Retinal pigment epithelial cell (primary cell): ENCODE data around the gene OPCML.

ENCODE experiments used
- DNase-seq: peaks from one replicate; pipeline ENCODE4 v3.0.0-alpha.2; 2010; ENCODE audit warnings: low read depth
- H3K4me3 ChIP-seq: 2 replicates; pipeline ENCODE4 v1.5.1; 2011; ENCODE audit warnings: mild to moderate bottlenecking, low read length, control low read depth, moderate library complexity
- CTCF ChIP-seq: conservative IDR thresholded peaks from 2 replicates; pipeline ENCODE4 v1.5.1; 2011; ENCODE audit warnings: low read depth, low read length, control low read depth, inconsistent platforms

Gene OPCML

GRCh38 chr11:132471466-132471865 lies 1060.8 kb downstream of the OPCML start:
- TF ChIP-seq CTCF, result no peak
- no peak overlapping the region for H3K4me3 ChIP-seq
- no peak for DNase-seq

GRCh38 chr11:132466983-132467382 lies 1065.3 kb downstream of the OPCML start:
- TF ChIP-seq CTCF, result no peak

GRCh38 chr11:132464939-132465338 lies 1067.4 kb downstream of the OPCML start:
- no peak for DNase-seq
- no peak overlapping the region for H3K4me3 ChIP-seq
- peak; percentile 31 for TF ChIP-seq CTCF

More at GRCh38 chr11:132466983-132467382, 1065.3 kb downstream of the OPCML start:
- H3K4me3 ChIP-seq, result no peak overlapping the region
- no peak for DNase-seq

GRCh38 chr11:132464003-132464342 lies 1068.3 kb downstream of the OPCML start:
- no peak overlapping the region for H3K4me3 ChIP-seq
- no peak for DNase-seq
- TF ChIP-seq CTCF, result no peak

- no peak for TF ChIP-seq CTCF
- no peak overlapping the region for H3K4me3 ChIP-seq
- no peak for DNase-seq
These were observed 1068.9 kb downstream of the OPCML start for GRCh38 chr11:132463295-132464002.

- TF ChIP-seq CTCF, result no peak
- DNase-seq, result no peak
- no peak overlapping the region for H3K4me3 ChIP-seq
These were observed 1072.6 kb downstream of the OPCML start for GRCh38 chr11:132459736-132460135.

GRCh38 chr11:132457445-132457844 lies 1074.9 kb downstream of the OPCML start:
- no peak overlapping the region for H3K4me3 ChIP-seq
- no peak for TF ChIP-seq CTCF
- DNase-seq, result no peak
